Non-pigmented ciliary epithelial cell (primary cell): Measurements from ENCODE around the gene ADGRG1.

Experiments
- DNase-seq: peaks from one replicate; pipeline ENCODE4 v3.0.0-alpha.2; 2010; ENCODE audit warnings: low read depth

Gene ADGRG1

GRCh38 chr16:57635266-57636097, 7.1 kb downstream of the ADGRG1 start:
- DNase-seq: no peak

GRCh38 chr16:57636184-57636583, 7.8 kb downstream of the ADGRG1 start:
- DNase-seq: no peak

- DNase-seq: no peak
Observed at GRCh38 chr16:57637020-57637419, 8.6 kb downstream of the ADGRG1 start.

- no peak for DNase-seq
Observed at GRCh38 chr16:57637424-57637823, 9.0 kb downstream of the ADGRG1 start.

- no peak for DNase-seq
Observed at GRCh38 chr16:57637965-57638364, 9.5 kb downstream of the ADGRG1 start.

GRCh38 chr16:57638381-57638780, 10.0 kb downstream of the ADGRG1 start:
- DNase-seq: no peak

GRCh38 chr16:57639172-57639887, 10.9 kb downstream of the ADGRG1 start:
- DNase-seq: no peak

GRCh38 chr16:57640185-57640584, 11.8 kb downstream of the ADGRG1 start:
- DNase-seq: no peak

GRCh38 chr16:57640612-57641011, 12.2 kb downstream of the ADGRG1 start:
- DNase-seq: no peak

GRCh38 chr16:57642160-57643135, 14.0 kb downstream of the ADGRG1 start:
- DNase-seq: no peak

- no peak for DNase-seq
Observed at GRCh38 chr16:57643147-57643874, 14.9 kb downstream of the ADGRG1 start.

GRCh38 chr16:57643910-57644309, 15.5 kb downstream of the ADGRG1 start:
- DNase-seq: no peak

GRCh38 chr16:57644383-57645014, 16.1 kb downstream of the ADGRG1 start:
- DNase-seq: no peak

- DNase-seq: no peak
Observed at GRCh38 chr16:57645169-57645568, 16.7 kb downstream of the ADGRG1 start.

- no peak for DNase-seq
Observed at GRCh38 chr16:57645691-57646387, 17.4 kb downstream of the ADGRG1 start.

GRCh38 chr16:57646388-57647039, 18.1 kb downstream of the ADGRG1 start:
- no peak for DNase-seq

GRCh38 chr16:57647136-57647875, 18.9 kb downstream of the ADGRG1 start:
- no peak for DNase-seq

GRCh38 chr16:57648125-57648524, 19.7 kb downstream of the ADGRG1 start:
- DNase-seq: no peak
